GM21390 (cell line): ENCODE data around the gene SH3BP1.

Experiments
- ATAC-seq: cut with Tn5 transposase; IDR thresholded peaks from one replicate; pipeline ENCODE4 v1.9.1; 2021; ENCODE audit not compliant: unreplicated experiment

SH3BP1 gene

GRCh38 chr22:37616201-37617083 is 23.0 kb upstream of the SH3BP1 start:
- no peak for ATAC-seq

GRCh38 chr22:37617431-37617830 is 22.0 kb upstream of the SH3BP1 start:
- no peak for ATAC-seq

GRCh38 chr22:37618072-37618656 is 21.3 kb upstream of the SH3BP1 start:
- ATAC-seq = no peak

- ATAC-seq = no peak
Observed at GRCh38 chr22:37618674-37619073, 20.8 kb upstream of the SH3BP1 start.

GRCh38 chr22:37619991-37620390 is 19.5 kb upstream of the SH3BP1 start:
- ATAC-seq = no peak

DNA sequence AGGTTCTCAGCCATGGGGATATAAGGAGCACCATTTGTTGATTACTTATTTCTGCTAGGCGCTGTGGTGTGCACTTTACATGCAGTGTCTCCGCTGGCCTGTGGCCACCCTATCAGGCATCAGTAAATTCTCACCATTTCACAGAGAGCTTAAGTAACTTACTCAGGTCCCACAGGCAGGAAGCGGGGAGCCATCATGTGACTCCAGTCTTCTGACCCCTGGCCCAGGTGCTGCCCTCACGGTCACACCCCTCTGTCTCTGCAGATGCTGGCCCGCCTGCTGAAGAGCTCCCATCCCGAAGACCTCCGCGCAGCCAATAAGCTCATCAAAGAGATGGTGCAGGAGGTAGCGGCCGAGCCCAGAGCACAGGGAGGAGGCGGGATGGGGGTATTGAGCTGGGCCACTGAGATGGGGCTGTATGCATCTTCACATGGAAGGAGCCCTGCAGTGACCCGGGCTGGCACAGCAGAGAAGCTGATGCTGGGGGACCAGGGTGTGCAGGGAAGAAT is 18.1 kb upstream of the SH3BP1 start:
- no peak for ATAC-seq

DNA sequence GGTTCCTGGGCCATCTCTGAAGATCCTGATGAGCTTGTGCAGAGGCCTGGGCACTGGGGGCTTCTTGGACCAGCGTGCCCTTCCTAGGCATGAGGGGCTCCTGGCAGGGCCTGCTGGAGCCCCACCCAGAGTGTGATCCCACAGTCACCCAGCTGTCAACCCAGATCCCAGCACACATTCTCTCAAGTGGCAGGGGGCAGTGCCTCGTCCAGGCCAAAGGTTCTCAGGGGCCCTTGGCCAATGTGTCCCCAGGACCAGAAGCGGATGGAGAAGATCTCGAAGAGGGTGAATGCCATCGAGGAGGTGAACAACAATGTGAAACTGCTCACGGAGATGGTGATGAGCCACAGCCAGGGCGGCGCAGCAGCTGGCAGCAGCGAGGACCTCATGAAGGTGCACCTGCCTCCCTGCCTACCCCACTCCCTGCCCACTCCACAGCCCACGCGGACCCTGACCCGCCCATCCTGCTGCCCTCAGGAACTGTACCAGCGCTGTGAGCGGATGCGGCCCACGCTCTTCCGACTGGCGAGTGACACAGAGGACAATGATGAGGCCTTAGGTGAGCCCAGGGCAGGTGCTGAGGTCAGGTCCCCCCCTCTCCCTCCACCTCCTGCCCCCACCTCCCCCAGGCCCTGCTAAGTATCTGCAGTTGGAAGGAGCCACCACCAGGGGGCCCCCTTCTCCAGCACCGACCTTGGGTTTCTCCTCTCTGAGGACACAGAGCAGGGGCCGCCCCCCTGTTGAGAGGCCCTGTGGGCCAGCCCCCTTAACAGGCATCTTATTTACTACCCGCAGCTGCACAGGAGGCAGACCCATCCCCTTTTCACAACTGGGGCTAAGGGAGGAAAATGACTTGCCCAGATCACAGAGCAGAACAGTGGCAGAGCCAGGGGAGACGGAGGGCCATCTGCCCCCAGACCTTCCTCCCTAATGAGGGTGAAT is 16.1 kb upstream of the SH3BP1 start:
- ATAC-seq = no peak

GRCh38 chr22:37624017-37624365 is 15.5 kb upstream of the SH3BP1 start:
- no peak for ATAC-seq

- ATAC-seq = no peak
Observed at GRCh38 chr22:37624876-37625275, 14.6 kb upstream of the SH3BP1 start.

DNA sequence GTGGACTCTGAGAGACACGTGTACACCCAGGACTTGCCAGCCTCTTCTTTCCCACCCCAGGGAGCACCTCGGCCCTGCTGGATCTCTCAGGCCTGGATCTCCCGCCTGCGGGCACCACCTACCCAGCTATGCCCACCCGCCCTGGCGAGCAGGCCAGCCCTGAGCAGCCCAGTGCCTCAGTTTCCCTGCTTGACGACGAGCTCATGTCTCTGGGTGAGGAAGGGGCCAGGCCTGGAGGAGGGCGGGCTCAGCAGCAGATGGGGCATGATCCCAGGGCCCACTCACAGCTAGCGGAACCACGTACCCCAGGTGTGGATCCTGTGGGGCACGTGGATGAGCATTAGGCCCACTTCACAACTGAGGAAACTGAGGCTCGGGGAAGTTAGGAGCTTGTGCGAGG is 13.7 kb upstream of the SH3BP1 start:
- no peak for ATAC-seq

- no peak for ATAC-seq
Observed at GRCh38 chr22:37626144-37626543, 13.3 kb upstream of the SH3BP1 start.

- no peak for ATAC-seq
Observed at GRCh38 chr22:37626556-37627075, 12.9 kb upstream of the SH3BP1 start.

- ATAC-seq = no peak
Observed at GRCh38 chr22:37627121-37627520, 12.3 kb upstream of the SH3BP1 start.

DNA sequence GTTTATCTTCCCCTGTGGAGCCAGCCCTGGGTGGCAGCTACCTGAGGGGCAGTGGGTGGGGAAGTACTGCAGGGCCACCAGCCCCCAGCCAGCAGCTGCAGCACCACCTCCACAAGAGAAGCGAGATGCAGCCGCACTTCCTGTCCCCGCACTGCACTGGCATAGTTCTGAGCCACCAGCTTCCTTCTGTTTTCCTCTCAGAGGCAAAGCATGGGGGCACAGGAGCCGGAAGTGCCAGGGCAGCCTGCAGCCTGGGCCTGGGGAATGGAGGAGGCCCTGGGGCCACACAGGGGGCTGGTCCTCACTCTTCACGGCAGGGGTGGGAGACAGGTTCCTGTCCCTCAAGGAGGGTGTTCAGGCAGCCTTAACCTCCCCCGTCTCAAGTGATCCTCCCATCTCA is 11.9 kb upstream of the SH3BP1 start:
- no peak for ATAC-seq

GRCh38 chr22:37628830-37629229 is 10.6 kb upstream of the SH3BP1 start:
- ATAC-seq = no peak

DNA sequence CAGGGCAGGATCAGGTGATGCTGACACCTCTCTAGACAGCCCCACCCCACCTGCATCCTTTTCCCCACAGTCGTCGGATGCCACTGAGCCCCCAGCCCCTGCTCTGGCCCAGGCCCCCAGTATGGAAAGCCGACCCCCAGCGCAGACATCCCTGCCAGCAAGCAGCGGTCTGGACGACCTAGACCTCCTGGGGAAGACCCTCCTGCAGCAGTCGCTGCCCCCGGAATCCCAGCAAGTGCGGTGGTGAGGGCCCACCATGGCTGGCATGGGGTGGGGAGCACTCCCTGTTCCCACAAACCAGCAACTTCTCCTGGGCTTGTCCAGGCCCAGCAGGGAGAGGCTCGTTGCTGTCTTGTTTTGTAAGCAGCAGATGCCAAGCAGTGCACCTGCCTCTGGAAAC is 9.5 kb upstream of the SH3BP1 start:
- ATAC-seq = no peak

- ATAC-seq = no peak
Observed at GRCh38 chr22:37630839-37631435, 8.5 kb upstream of the SH3BP1 start.

DNA sequence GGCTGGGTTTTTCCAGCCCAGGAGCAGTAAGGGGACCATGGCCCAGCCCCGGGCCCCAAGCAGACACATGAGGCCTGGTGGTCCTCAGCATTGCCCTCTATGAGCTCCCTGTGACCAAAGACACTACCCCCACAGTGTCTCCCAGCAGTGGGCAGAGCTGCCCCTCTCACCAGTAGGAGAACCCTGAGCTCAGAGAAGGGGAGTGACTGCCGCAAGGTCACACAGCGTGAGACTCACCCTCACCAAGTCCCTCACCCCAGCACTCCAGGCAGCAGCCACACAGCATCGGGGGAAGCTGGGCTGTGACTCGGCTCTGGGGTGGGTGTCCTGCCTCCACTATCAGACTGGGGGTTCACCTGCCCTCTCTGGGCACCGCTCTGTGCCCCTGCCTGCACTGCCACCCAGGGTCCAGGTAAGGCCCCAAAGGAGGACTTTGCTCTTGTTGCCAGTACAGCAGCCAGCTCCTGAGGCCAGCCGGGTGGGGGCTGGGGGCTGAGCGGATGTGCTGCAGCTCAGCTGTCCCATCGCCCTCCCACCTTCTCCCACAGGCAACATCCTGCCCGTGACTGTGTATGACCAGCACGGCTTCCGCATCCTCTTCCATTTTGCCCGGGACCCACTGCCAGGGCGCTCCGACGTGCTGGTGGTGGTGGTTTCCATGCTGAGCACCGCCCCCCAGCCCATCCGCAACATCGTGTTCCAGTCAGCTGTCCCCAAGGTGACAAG is 7.9 kb upstream of the SH3BP1 start:
- ATAC-seq = no peak

GRCh38 chr22:37632174-37633088 is 7.0 kb upstream of the SH3BP1 start:
- ATAC-seq = peak; percentile 7
